KOPT-K1 (cell line): ENCODE results near the gene THPO.
"Not testable (repeated sequence)": the region's sequence is repeated elsewhere in the genome, so short reads cannot be mapped to it uniquely, and the experiment has no call there.

Experiments
- H3K27ac ChIP-seq: fragments of 200-600 bp; sonication (generic); 2 replicates; pipeline ENCODE4 v1.5.1; 2016; ENCODE audit warnings: antibody characterized with exemption, mild to moderate bottlenecking, low read depth, low read length; ENCODE audit not compliant: poor library complexity, severe bottlenecking
- H3K36me3 ChIP-seq: fragments of 200-600 bp; sonication (generic); 2 replicates; pipeline ENCODE4 v1.5.1; 2017; ENCODE audit warnings: antibody characterized with exemption, mild to moderate bottlenecking, low read length, moderate library complexity; ENCODE audit not compliant: insufficient read depth
- H3K9me3 ChIP-seq: fragments of 200-600 bp; sonication (generic); 2 replicates; pipeline ENCODE4 v1.5.1; 2017; ENCODE audit warnings: antibody characterized with exemption, low read length, mild to moderate bottlenecking; ENCODE audit not compliant: insufficient read depth, poor library complexity, severe bottlenecking

The THPO gene

DNA sequence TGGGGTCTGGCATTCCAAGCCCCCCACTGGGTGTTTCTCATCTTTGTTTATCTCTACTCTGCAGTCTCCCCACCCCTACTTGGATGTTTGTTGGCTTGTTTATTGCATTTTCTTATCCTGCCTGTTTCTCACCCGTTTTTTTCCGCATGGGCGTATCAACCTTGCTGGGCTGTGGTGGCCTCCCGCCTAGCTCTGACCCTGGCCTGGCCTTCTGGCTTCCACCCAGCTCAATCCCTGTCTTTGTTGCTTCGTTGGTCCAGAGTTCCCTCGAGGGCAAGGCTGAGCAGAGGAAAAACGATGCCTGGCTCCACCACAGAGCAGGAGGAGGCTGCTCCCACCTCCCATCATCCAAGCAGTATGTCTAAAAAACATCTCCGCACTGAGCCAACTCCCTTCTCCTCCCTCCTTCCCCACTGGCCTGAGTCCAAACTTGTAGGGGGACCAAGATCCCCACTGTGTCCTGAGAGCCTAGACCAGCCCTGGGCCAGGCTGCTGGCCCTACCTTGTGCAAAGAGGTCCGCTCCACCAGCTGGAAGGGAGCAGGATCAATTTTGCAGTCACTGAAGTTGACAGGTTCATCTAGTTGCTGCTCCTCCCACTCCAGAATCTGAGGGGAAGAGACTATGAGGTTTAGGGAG lies 26.4 kb downstream of the THPO start:
- Histone ChIP-seq H3K36me3 (no peaks in the 10 kb centered on the region), H3K27ac (no peak overlapping the region), H3K9me3 (no peaks in the 10 kb centered on the region)

GRCh38 chr3:184350618-184351017 lies 27.4 kb downstream of the THPO start:
- Histone ChIP-seq H3K27ac (no peak overlapping the region), H3K9me3 (no peaks in the 10 kb centered on the region), H3K36me3 (no peaks in the 10 kb centered on the region)

- Histone ChIP-seq H3K27ac (no peak overlapping the region), H3K9me3 (no peaks in the 10 kb centered on the region), H3K36me3 (no peaks in the 10 kb centered on the region)
Measured at GRCh38 chr3:184349563-184350470, 28.2 kb downstream of the THPO start.

DNA sequence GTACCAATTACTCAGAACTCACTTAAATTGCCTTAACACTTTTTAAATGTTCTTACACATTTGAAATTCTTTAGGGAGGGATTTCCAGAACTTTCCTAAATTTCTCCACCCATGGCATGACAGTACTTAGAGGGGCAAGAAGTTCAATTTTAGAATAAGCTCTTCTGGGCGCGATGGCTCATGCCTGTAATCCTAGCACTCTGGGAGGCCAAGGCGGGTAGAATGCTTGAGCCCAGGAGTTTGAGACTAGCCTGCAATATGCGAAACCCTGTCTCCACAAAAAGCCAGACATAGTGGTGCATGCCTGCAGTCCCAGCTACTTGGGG lies 30.0 kb downstream of the THPO start:
- H3K36me3 ChIP-seq = no peaks in the 10 kb centered on the region
- no peaks in the 10 kb centered on the region for H3K9me3 ChIP-seq
- H3K27ac ChIP-seq = no peak overlapping the region

- no peak overlapping the region for H3K27ac ChIP-seq
- H3K36me3 ChIP-seq = no peaks in the 10 kb centered on the region
Measured at GRCh38 chr3:184347321-184348056, 30.5 kb downstream of the THPO start.

GRCh38 chr3:184346480-184347190 lies 31.4 kb downstream of the THPO start:
- H3K27ac ChIP-seq = no peak overlapping the region
- no peaks in the 10 kb centered on the region for H3K9me3 ChIP-seq
- no peaks in the 10 kb centered on the region for H3K36me3 ChIP-seq

More at GRCh38 chr3:184347321-184348056, 30.5 kb downstream of the THPO start:
- no peaks in the 10 kb centered on the region for H3K9me3 ChIP-seq

GRCh38 chr3:184345317-184346144 lies 32.5 kb downstream of the THPO start:
- Histone ChIP-seq H3K27ac (no peak overlapping the region), H3K36me3 (no peaks in the 10 kb centered on the region), H3K9me3 (no peaks in the 10 kb centered on the region)

DNA sequence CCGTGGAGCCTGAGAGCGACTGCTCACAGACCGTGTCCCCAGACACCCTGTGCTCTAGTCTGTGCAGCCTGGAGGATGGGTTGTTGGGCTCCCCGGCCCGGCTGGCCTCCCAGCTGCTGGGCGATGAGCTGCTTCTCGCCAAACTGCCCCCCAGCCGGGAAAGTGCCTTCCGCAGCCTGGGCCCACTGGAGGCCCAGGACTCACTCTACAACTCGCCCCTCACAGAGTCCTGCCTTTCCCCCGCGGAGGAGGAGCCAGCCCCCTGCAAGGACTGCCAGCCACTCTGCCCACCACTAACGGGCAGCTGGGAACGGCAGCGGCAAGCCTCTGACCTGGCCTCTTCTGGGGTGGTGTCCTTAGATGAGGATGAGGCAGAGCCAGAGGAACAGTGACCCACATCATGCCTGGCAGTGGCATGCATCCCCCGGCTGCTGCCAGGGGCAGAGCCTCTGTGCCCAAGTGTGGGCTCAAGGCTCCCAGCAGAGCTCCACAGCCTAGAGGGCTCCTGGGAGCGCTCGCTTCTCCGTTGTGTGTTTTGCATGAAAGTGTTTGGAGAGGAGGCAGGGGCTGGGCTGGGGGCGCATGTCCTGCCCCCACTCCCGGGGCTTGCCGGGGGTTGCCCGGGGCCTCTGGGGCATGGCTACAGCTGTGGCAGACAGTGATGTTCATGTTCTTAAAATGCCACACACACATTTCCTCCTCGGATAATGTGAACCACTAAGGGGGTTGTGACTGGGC lies 33.3 kb downstream of the THPO start:
- Histone ChIP-seq H3K9me3 (no peaks in the 10 kb centered on the region), H3K36me3 (no peaks in the 10 kb centered on the region), H3K27ac (no peak overlapping the region)

- H3K36me3 ChIP-seq = no peaks in the 10 kb centered on the region
- H3K27ac ChIP-seq = no peak overlapping the region
- H3K9me3 ChIP-seq = no peaks in the 10 kb centered on the region
Measured at GRCh38 chr3:184343200-184343876, 34.7 kb downstream of the THPO start.

DNA sequence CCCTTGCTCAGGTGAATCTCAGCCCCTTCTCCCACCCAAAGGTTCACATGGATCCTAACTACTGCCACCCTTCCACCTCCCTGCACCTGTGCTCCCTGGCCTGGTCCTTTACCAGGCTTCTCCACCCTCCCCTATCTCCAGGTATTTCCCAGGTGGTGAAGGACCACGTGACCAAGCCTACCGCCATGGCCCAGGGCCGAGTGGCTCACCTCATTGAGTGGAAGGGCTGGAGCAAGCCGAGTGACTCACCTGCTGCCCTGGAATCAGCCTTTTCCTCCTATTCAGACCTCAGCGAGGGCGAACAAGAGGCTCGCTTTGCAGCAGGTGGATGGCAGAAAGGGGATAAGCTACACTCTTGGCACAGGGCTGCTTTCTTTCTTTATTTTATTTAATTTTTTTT lies 36.1 kb downstream of the THPO start:
- no peaks in the 10 kb centered on the region for H3K36me3 ChIP-seq
- no peak overlapping the region for H3K27ac ChIP-seq
- H3K9me3 ChIP-seq = no peaks in the 10 kb centered on the region

DNA sequence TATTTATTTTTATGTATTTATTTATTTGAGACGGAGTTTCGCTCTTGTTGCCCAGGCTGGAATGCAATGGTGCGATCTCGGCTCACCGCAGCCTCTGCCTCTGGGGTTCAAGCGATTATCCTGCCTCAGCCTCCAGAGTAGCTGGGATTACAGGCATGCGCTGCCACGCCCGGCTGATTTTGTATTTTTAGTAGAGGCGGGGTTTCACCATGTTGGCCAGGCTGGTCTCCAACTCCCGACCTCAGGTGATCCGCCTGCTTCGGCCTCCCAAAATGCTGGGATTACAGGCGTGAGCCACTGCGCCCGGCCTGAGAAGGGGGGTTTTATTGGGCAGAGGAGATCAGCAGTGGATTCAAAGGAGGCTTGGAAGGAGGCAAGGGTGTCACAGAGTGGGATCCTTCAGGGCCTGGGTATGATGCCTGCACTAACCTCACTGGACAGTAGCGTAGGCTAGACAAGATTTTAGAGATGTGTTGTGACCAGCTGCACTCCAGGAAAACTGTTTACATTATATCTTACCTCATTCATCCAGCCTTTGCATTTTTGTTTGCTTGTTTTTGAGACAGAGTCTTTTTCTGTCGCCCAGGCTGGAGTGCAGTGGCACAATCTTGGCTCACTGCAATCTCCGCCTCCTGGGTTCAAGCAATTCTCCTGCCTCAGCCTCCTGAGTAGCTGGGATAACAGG lies 38.4 kb downstream of the THPO start:
- not testable (repeated sequence) for H3K27ac ChIP-seq, H3K9me3 ChIP-seq
- peaks cover 11% of the 10 kb centered on the region for H3K36me3 ChIP-seq

- Histone ChIP-seq H3K27ac (no peak overlapping the region), H3K9me3 (no peaks in the 10 kb centered on the region), H3K36me3 (peaks cover 17% of the 10 kb centered on the region)
Measured at GRCh38 chr3:184339001-184339400, 39.0 kb downstream of the THPO start.

- Histone ChIP-seq H3K27ac (no peak overlapping the region), H3K36me3 (peaks cover 22% of the 10 kb centered on the region)
Measured at GRCh38 chr3:184338511-184338945, 39.5 kb downstream of the THPO start.

More at GRCh38 chr3:184338511-184338945, 39.5 kb downstream of the THPO start:
- H3K9me3 ChIP-seq = no peaks in the 10 kb centered on the region
